GM23248 (cell line): Measurements from ENCODE around the gene OR8D1. TPM values are rescaled to one million over a fixed set of nuclear protein-coding genes. Genes with fewer than 3 reads are reported as not detected.

Source experiments
- DNase-seq: peaks from one replicate; pipeline ENCODE4 v3.0.0-alpha.2; 2015
- H2AFZ ChIP-seq: fragments of 200-600 bp; sonication (generic); 2 replicates; pipeline ENCODE4 v1.6.1; 2016; ENCODE audit warnings: antibody characterized with exemption
- H3F3A ChIP-seq: fragments of 200-600 bp; sonication (generic); 2 replicates; pipeline ENCODE4 v1.6.1; 2016; ENCODE audit warnings: mild to moderate bottlenecking, antibody characterized with exemption, mixed run types; ENCODE audit not compliant: insufficient read depth
- H3K27ac ChIP-seq: fragments of 200-600 bp; sonication (generic); 2 replicates; pipeline ENCODE4 v1.5.1; 2016; ENCODE audit warnings: mild to moderate bottlenecking
- H3K27me3 ChIP-seq: fragments of 200-600 bp; sonication (generic); replicated peaks from 2 replicates; pipeline ENCODE4 v1.6.1; 2016; ENCODE audit warnings: mild to moderate bottlenecking; ENCODE audit not compliant: insufficient read depth
- H3K36me3 ChIP-seq: fragments of 200-600 bp; sonication (generic); 2 replicates; pipeline ENCODE4 v1.6.1; 2016; ENCODE audit warnings: low read depth, mild to moderate bottlenecking
- H3K4me1 ChIP-seq: fragments of 200-600 bp; sonication (generic); 2 replicates; pipeline ENCODE4 v1.6.1; 2016; ENCODE audit warnings: mild to moderate bottlenecking; ENCODE audit not compliant: insufficient read depth
- H3K4me2 ChIP-seq: fragments of 200-600 bp; sonication (generic); one replicate; pipeline ENCODE4 v1.6.1; 2016; ENCODE audit warnings: mild to moderate bottlenecking; ENCODE audit not compliant: unreplicated experiment
- H3K4me3 ChIP-seq: fragments of 200-600 bp; sonication (generic); 2 replicates; pipeline ENCODE4 v1.5.1; 2016; ENCODE audit warnings: mild to moderate bottlenecking
- H3K79me2 ChIP-seq: fragments of 200-600 bp; sonication (generic); 2 replicates; pipeline ENCODE4 v1.6.1; 2016; ENCODE audit warnings: mild to moderate bottlenecking; ENCODE audit not compliant: insufficient read depth
- H3K9ac ChIP-seq: fragments of 200-600 bp; sonication (generic); 2 replicates; pipeline ENCODE4 v1.6.1; 2016; ENCODE audit warnings: mild to moderate bottlenecking
- H3K9me2 ChIP-seq: fragments of 200-600 bp; sonication (generic); 2 replicates; pipeline ENCODE4 v1.6.1; 2016; ENCODE audit warnings: mixed run types, mild to moderate bottlenecking, moderate library complexity; ENCODE audit not compliant: insufficient read depth
- H3K9me3 ChIP-seq: fragments of 200-600 bp; sonication (generic); one replicate; pipeline ENCODE4 v1.6.1; 2017; ENCODE audit warnings: low read depth
- H4K20me1 ChIP-seq: fragments of 200-600 bp; sonication (generic); 2 replicates; pipeline ENCODE4 v1.6.0; 2016; ENCODE audit not compliant: insufficient read depth
- EZH2 ChIP-seq: fragments of 200-600 bp; sonication (generic); IDR thresholded peaks from 2 replicates; pipeline ENCODE4 v1.6.1; 2018; ENCODE audit warnings: antibody characterized with exemption, mild to moderate bottlenecking; ENCODE audit not compliant: insufficient read depth, poor library complexity, severe bottlenecking
- EZH2phosphoT487 ChIP-seq: fragments of 200-600 bp; sonication (generic); IDR thresholded peaks from 2 replicates; pipeline ENCODE4 v1.6.1; 2018; ENCODE audit warnings: antibody characterized with exemption, moderate library complexity, mild to moderate bottlenecking, low read depth; ENCODE audit not compliant: insufficient read depth
- WGBS, 2 experiments: methylation state at CpG; one replicate each; pipeline ENCODE4 v1.1.6; 2015 to 2017; ENCODE audit warnings: low lambda C conversion rate in 2 of 2, low coverage in 1 of 2; ENCODE audit errors: missing lambda C conversion rate in 2 of 2; 5-methylcytosine and 5-hydroxymethylcytosine counted together
- in situ Hi-C: fragments of 300-500 bp; cut with MboI; formaldehyde crosslinking; loops from 2 replicates; pipeline ENCODE4 v1.15.0; 2020
- polyA plus RNA-seq: library from polyadenylated mRNA; unstranded; fragments of >200 nt; fragmentation: Nextera tagmentation; extraction: Ambion mirVana; gene quantifications from 2 replicates; pipeline ENCODE4 v1.2.1, GENCODE V29; 2016
- total RNA-seq: library from RNA; depleted of rRNA; stranded (reverse); fragments of >200 nt; shearing (Covaris generic); gene quantifications from 2 replicates; pipeline ENCODE4 v1.2.3, GENCODE V29; 2014

Gene OR8D1
- total and polyA plus RNA-seq, 2 experiments from 2014 or later, result not detected

- 0 out of 2 replicates have a peak, but pooled peaks cover 9% of the 10 kb centered on the region for H3K4me1 ChIP-seq
- peaks cover 20% of the 10 kb centered on the region for H3K27me3 ChIP-seq
- H3F3A ChIP-seq, result no peaks in the 10 kb centered on the region
- in situ Hi-C loops, result no loop called here
- H3K79me2 ChIP-seq, result no peaks in the 10 kb centered on the region
- TF ChIP-seq EZH2phosphoT487, result no peak
- TF ChIP-seq EZH2, result no peak
- H3K4me3 ChIP-seq, result no peak overlapping the region
- H2AFZ ChIP-seq, result no peak overlapping the region
- H4K20me1 ChIP-seq, result no peaks in the 10 kb centered on the region
- H3K9me3 ChIP-seq, result no peaks in the 10 kb centered on the region
- no peak for DNase-seq
- no peak overlapping the region for H3K9ac ChIP-seq
- H3K27ac ChIP-seq, result no peak overlapping the region
- no peaks in the 10 kb centered on the region for H3K36me3 ChIP-seq
- H3K4me2 ChIP-seq, result no peak overlapping the region
- 50 to 53% methylated on average over 3 of the region's 3 CpGs for WGBS, 2 experiments
- no peaks in the 10 kb centered on the region for H3K9me2 ChIP-seq
Measured at GRCh38 chr11:124301548-124301947, 12.2 kb downstream of the OR8D1 start.

DNA sequence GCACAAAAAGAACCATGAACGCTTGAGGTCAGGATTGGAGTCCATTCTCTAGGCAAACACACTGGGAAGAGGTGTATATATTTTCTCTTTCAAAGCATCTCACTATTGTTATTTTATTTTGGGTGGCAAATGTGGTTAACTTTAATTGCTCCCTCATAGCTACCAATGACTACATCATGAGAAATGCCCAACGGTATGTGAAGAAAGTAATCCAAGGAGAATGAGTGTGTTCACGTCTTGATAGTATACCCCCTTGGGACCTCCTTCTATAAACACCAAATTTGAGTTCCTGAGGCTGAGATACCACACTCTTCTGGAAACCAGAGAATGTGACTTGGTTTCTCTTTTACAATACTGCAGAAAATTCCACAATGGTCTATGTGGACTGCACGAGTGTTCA is 15.8 kb downstream of the OR8D1 start:
- H2AFZ ChIP-seq, result no peak overlapping the region
- peak overlapping the region; percentile 34 for H3K4me2 ChIP-seq
- no peak overlapping the region for H3K27ac ChIP-seq
- H3K79me2 ChIP-seq, result no peaks in the 10 kb centered on the region
- no peaks in the 10 kb centered on the region for H3K36me3 ChIP-seq
- H3K9me2 ChIP-seq, result no peaks in the 10 kb centered on the region
- no peak overlapping the region for H3K9ac ChIP-seq
- WGBS, 2 experiments, result 29 to 34% methylated on average over 4 of the region's 4 CpGs
- no peak for TF ChIP-seq EZH2
- TF ChIP-seq EZH2phosphoT487, result no peak
- in situ Hi-C loops, result no loop called here
- H4K20me1 ChIP-seq, result no peaks in the 10 kb centered on the region
- peak; percentile 77 for DNase-seq
- H3K27me3 ChIP-seq, result peaks cover 21% of the 10 kb centered on the region
- H3K4me1 ChIP-seq, result 0 out of 2 replicates have a peak, but pooled peaks cover 9% of the 10 kb centered on the region
- H3K4me3 ChIP-seq, result no peak overlapping the region
- H3F3A ChIP-seq, result no peaks in the 10 kb centered on the region
- no peaks in the 10 kb centered on the region for H3K9me3 ChIP-seq

DNA sequence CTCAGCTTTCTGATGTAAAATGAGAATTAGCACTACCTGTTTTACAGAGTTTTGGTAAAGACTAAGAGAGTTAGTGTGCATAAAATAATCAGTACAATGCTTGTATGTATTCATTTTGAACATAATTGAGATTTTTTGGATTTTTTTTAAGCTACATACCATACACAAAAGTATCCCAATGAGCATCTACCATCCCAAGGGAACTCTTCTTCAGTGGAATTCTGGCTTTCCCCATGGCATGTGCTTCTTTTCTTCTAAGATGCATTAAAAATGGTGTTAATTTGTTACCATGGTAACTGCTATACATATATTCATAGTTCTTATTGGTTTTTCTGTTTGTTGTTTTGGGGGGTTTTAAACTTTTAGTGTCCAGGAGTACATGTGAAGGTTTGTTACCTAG is 17.7 kb downstream of the OR8D1 start:
- Histone ChIP-seq H3K79me2 (no peaks in the 10 kb centered on the region), H3K4me2 (no peak overlapping the region), H3K27me3 (peaks cover 12% of the 10 kb centered on the region), H4K20me1 (no peaks in the 10 kb centered on the region), H3K36me3 (no peaks in the 10 kb centered on the region), H3K9me3 (no peaks in the 10 kb centered on the region), H3K9ac (no peak overlapping the region), H3K9me2 (no peaks in the 10 kb centered on the region), H3K27ac (no peak overlapping the region), H3K4me1 (0 out of 2 replicates have a peak, but pooled peaks cover 9% of the 10 kb centered on the region), H3K4me3 (no peak overlapping the region), H3F3A (no peaks in the 10 kb centered on the region), H2AFZ (no peak overlapping the region)
- TF ChIP-seq EZH2, result no peak
- no peak for TF ChIP-seq EZH2phosphoT487
- DNase-seq, result no peak
- in situ Hi-C loops, result no loop called here

- Histone ChIP-seq H3K4me3 (no peak overlapping the region), H3K79me2 (no peaks in the 10 kb centered on the region), H3K27ac (no peak overlapping the region), H3F3A (no peaks in the 10 kb centered on the region), H4K20me1 (no peaks in the 10 kb centered on the region), H3K9ac (no peak overlapping the region), H3K4me1 (0 out of 2 replicates have a peak, but pooled peaks cover 9% of the 10 kb centered on the region), H3K4me2 (no peak overlapping the region), H3K36me3 (no peaks in the 10 kb centered on the region), H3K27me3 (peaks cover 18% of the 10 kb centered on the region), H2AFZ (no peak overlapping the region), H3K9me2 (no peaks in the 10 kb centered on the region), H3K9me3 (no peaks in the 10 kb centered on the region)
- no peak for TF ChIP-seq EZH2phosphoT487
- TF ChIP-seq EZH2, result no peak
- WGBS, 2 experiments, result 59 to 93% methylated on average over 1 of the region's 1 CpG
- in situ Hi-C loops, result no loop called here
- no peak for DNase-seq
Measured at GRCh38 chr11:124294687-124295086, 19.1 kb downstream of the OR8D1 start.
